Psoas muscle (tissue), 8 donors: ENCODE data around the gene NXPE4. TPM values are rescaled to one million over a fixed set of nuclear protein-coding genes. Genes with fewer than 3 reads are reported as not detected.

Experiments used
- ATAC-seq, 4 donors: fragments of 200-7000 bp; cut with Tn5 transposase; one replicate each; pipeline ENCODE4 v1.9.1; 2020; ENCODE audit warnings: moderate library complexity in 3 of 4, mild to moderate bottlenecking in 2 of 4
- DNase-seq, 2 donors: peaks; one replicate each; pipeline ENCODE4 v3.0.0-alpha.2; 2020
- H3K27ac ChIP-seq: fragments of 200-600 bp; one replicate; pipeline ENCODE4 v1.8.0; 2022
- H3K27me3 ChIP-seq, 3 donors: fragments of 200-600 bp in 1 of 3; one replicate each; pipeline versions ENCODE4 v1.6.1 to v1.8.0; 2013 to 2022; ENCODE audit warnings: low read length in 2 of 3, mild to moderate bottlenecking in 2 of 3, moderate library complexity in 1 of 3; ENCODE audit not compliant: insufficient read depth in 3 of 3
- H3K36me3 ChIP-seq, 2 donors: fragments of 200-600 bp in 1 of 2; one replicate each; pipeline versions ENCODE4 v1.6.1 to v1.8.0; 2013 to 2022; ENCODE audit warnings: low read depth in 1 of 2, mild to moderate bottlenecking in 1 of 2, moderate library complexity in 1 of 2; ENCODE audit not compliant: insufficient read depth in 1 of 2
- H3K4me1 ChIP-seq: fragments of 200-600 bp; one replicate; pipeline ENCODE4 v1.8.0; 2022
- H3K4me3 ChIP-seq: fragments of 200-600 bp; one replicate; pipeline ENCODE4 v1.8.0; 2022; ENCODE audit warnings: mild to moderate bottlenecking
- H3K9me3 ChIP-seq: fragments of 200-600 bp; one replicate; pipeline ENCODE4 v1.8.0; 2022
- WGBS, 3 donors: extraction: QIAGEN DNeasy Blood & Tissue Kit; methylation state at CpG; one replicate each; pipeline versions ENCODE4 v1.1.6 to v1.1.7; 2013; 5-methylcytosine and 5-hydroxymethylcytosine counted together
- intact Hi-C, 2 donors: fragments of 100-400 bp; cut with DNase I; formaldehyde crosslinking; loops; one replicate each; pipeline versions ENCODE4 v1.11.0 to v1.14.2; 2022
- polyA plus RNA-seq, 3 donors: library from polyadenylated mRNA; stranded (reverse); fragments of 200-250 nt; gene quantifications; one replicate each; pipeline ENCODE4 v1.2.3, GENCODE V29; 2013
- total RNA-seq, 4 donors: library from RNA; stranded (reverse); fragmentation: NEBNext Ultra II Directional in 2 of 4; extraction: Animal tissue kit (Norgen Biotek cat#: 25700) in 2 of 4; gene quantifications; one replicate each; pipeline versions ENCODE4 v1.2.1 to v1.2.4, GENCODE V29; 2021 to 2023
- TF ChIP-seq, protein P1 (sequence below): fragments of 200-600 bp; IDR thresholded peaks from one replicate; pipeline ENCODE4 v1.8.0; 2022; ENCODE audit warnings: antibody characterized with exemption
- donor health status: healthy with polysubstance abuse.
- donor health status: DM: no; HTN: no; CAD: no; lungs with moderate emphysema.
- donor health status: Bipolar disorder and iron deficiency.
- donor health status: healthy.
- donor health status: DM: yes; HTN: yes; CAD: no.
- donor health status: DM: no; HTN: no; CAD: no.
- donor health status: DM: no; HTN: no; CAD: no.
- donor health status: DM: yes; HTN: yes; CAD: no.

Gene NXPE4
- total and polyA plus RNA-seq, 7 donors, result not detected

GRCh38 chr11:114586797-114587196, 8.8 kb downstream of the NXPE4 start:
- intact Hi-C loops, result no loop called here
- H3K36me3 ChIP-seq, result no peaks in the 10 kb centered on the region
- no peaks in the 10 kb centered on the region for H3K27me3 ChIP-seq
- no peak for DNase-seq
- TF ChIP-seq, protein P1, sequence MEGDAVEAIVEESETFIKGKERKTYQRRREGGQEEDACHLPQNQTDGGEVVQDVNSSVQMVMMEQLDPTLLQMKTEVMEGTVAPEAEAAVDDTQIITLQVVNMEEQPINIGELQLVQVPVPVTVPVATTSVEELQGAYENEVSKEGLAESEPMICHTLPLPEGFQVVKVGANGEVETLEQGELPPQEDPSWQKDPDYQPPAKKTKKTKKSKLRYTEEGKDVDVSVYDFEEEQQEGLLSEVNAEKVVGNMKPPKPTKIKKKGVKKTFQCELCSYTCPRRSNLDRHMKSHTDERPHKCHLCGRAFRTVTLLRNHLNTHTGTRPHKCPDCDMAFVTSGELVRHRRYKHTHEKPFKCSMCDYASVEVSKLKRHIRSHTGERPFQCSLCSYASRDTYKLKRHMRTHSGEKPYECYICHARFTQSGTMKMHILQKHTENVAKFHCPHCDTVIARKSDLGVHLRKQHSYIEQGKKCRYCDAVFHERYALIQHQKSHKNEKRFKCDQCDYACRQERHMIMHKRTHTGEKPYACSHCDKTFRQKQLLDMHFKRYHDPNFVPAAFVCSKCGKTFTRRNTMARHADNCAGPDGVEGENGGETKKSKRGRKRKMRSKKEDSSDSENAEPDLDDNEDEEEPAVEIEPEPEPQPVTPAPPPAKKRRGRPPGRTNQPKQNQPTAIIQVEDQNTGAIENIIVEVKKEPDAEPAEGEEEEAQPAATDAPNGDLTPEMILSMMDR, result no peak
- peaks cover 9% of the 10 kb centered on the region for H3K9me3 ChIP-seq
- no peak for ATAC-seq
- 88 to 93% (median 93%) methylated on average over 5 of the region's 5 CpGs for WGBS, 3 donors
- H3K4me1 ChIP-seq, result no peaks in the 10 kb centered on the region
- no peak overlapping the region for H3K4me3 ChIP-seq
- no peak overlapping the region for H3K27ac ChIP-seq

GRCh38 chr11:114571712-114572111, 23.9 kb downstream of the NXPE4 start:
- Histone ChIP-seq H3K27ac (no peak overlapping the region), H3K4me1 (no peaks in the 10 kb centered on the region), H3K4me3 (no peak overlapping the region), H3K36me3 (no peaks in the 10 kb centered on the region), H3K9me3 (no peaks in the 10 kb centered on the region), H3K27me3 (no peaks in the 10 kb centered on the region)
- 32 to 48% (median 41%) methylated on average over 1 of the region's 1 CpG for WGBS, 3 donors
- DNase-seq, result no peak
- ATAC-seq, result no peak
- TF ChIP-seq, protein P1, result no peak
- intact Hi-C loops, result no loop called here

DNA sequence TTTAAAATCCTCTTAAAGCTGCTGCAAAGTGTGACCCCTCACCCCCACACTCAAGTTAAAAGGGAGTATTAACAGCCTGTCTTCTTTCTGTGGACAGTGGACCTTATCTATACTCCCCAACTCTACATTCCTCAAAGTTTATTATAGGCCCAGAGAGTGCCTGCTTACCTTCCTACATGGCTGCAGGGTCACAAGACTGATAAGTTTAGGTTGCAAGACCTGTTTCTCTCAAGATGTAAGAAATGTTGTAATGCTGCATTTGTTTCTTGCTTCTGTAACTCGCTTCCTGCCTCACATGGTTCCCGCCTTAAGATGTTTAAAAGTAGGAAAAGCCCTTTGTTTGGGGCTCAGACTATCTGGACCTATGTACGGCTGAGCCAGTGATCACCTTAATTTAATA, 25.8 kb downstream of the NXPE4 start:
- TF ChIP-seq, protein P1, result no peak
- Histone ChIP-seq H3K27ac (no peak overlapping the region), H3K36me3 (no peaks in the 10 kb centered on the region), H3K4me1 (no peaks in the 10 kb centered on the region), H3K27me3 (no peaks in the 10 kb centered on the region), H3K4me3 (no peak overlapping the region), H3K9me3 (no peaks in the 10 kb centered on the region)
- 75 to 92% (median 77%) methylated on average over 3 of the region's 3 CpGs for WGBS, 3 donors
- intact Hi-C loops, result no loop called here
- no peak for DNase-seq
- ATAC-seq, result no peak

DNA sequence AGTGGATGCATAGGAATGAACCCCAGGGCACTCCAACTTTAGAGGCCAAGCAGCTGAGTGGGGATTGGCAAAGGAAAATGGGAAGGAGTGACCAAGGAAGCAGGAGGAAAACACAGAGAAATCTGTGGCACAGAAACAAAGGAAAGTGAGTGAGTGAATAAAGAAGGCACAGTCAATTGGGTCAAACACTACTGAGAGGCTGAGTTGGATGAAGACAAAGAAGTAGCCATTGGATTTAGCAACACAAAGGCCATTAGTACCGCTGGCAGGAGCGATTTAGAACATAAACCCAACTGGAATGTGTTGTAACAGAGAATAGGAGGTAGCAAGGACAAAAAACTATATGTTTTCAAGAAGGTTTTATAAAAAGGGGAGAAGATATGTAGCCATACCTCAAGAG, 29.3 kb downstream of the NXPE4 start:
- Histone ChIP-seq H3K4me1 (no peaks in the 10 kb centered on the region), H3K9me3 (no peaks in the 10 kb centered on the region), H3K27me3 (no peaks in the 10 kb centered on the region), H3K27ac (no peak overlapping the region), H3K4me3 (no peak overlapping the region), H3K36me3 (no peaks in the 10 kb centered on the region)
- ATAC-seq, result no peak
- TF ChIP-seq, protein P1, result no peak
- WGBS, 3 donors, result 35 to 69% (median 53%) methylated on average over 2 of the region's 2 CpGs
- DNase-seq, result no peak
- intact Hi-C loops, result no loop called here

DNA sequence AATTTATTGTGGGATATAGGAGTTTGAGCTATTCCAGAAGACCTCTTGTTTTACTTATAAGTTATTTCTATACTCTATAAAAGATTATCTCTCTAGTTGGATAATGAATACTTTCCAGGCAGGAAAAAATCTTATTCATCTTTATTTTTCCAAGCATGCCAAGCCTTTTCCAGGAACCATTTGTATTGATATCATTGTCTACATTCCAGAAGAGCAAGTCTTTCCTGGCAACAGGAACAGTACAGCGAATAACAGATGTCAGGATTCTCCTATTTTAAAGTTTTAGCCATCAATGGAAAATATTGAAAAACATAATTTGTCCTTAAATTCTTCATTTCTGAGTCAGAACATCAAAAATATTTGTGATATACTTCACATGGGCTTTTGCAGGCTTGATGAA, 30.8 kb downstream of the NXPE4 start:
- Histone ChIP-seq H3K4me1 (no peaks in the 10 kb centered on the region), H3K27ac (no peak overlapping the region), H3K36me3 (no peaks in the 10 kb centered on the region), H3K4me3 (no peak overlapping the region), H3K27me3 (no peaks in the 10 kb centered on the region), H3K9me3 (no peaks in the 10 kb centered on the region)
- TF ChIP-seq, protein P1, result no peak
- ATAC-seq, result no peak
- no peak for DNase-seq
- intact Hi-C loops, result no loop called here
- WGBS, 3 donors, result 48 to 67% (median 67%) methylated on average over 1 of the region's 1 CpG
